Hepatocyte (in vitro differentiated cells): Measurements from ENCODE around the gene OPCML.

Source experiments
- CTCF ChIP-seq: fragments of 200-600 bp; sonication (generic); IDR thresholded peaks from 2 replicates; pipeline ENCODE4 v1.5.1; 2016; ENCODE audit warnings: antibody characterized with exemption, mild to moderate bottlenecking; ENCODE audit not compliant: poor library complexity
- EZH2 ChIP-seq: fragments of 200-600 bp; sonication (generic); IDR thresholded peaks from 2 replicates; pipeline ENCODE4 v1.6.1; 2016; ENCODE audit warnings: antibody characterized with exemption, mild to moderate bottlenecking, borderline replicate concordance
- EZH2phosphoT487 ChIP-seq: fragments of 200-600 bp; sonication (generic); IDR thresholded peaks from one replicate; pipeline ENCODE4 v1.6.1; 2018; ENCODE audit warnings: antibody characterized with exemption, mild to moderate bottlenecking, low read depth, moderate library complexity; ENCODE audit not compliant: unreplicated experiment, severe bottlenecking

GRCh38 chr11:132920451-132921096 lies 611.7 kb downstream of the OPCML start:
- TF ChIP-seq CTCF, result no peak
- no peak for TF ChIP-seq EZH2
- TF ChIP-seq EZH2phosphoT487, result no peak
